Activated CD4-positive, alpha-beta T cell treated with anti-CD3 and anti-CD28 coated beads for 48 hours (primary cell): Measurements from ENCODE around the gene SYNPR.
"Not testable (repeated sequence)": the region's sequence is repeated elsewhere in the genome, so short reads cannot be mapped to it uniquely, and the experiment has no call there.

ENCODE experiments used
- DNase-seq: peaks from one replicate; pipeline ENCODE4 v3.0.0-alpha.2; 2020

SYNPR gene

GRCh38 chr3:63278171-63279004 is at the start of gene SYNPR:
TSS of gene SYNPR (plus strand) at chr3:63278308.
- DNase-seq, result no peak

GRCh38 chr3:63228677-63229076 is 49.4 kb upstream of the SYNPR start:
- peak; percentile 3 for DNase-seq

- DNase-seq, result no peak
Measured at GRCh38 chr3:63230146-63230545, 48.0 kb upstream of the SYNPR start.

- no peak for DNase-seq
Measured at GRCh38 chr3:63231643-63232042, 46.5 kb upstream of the SYNPR start.

- no peak for DNase-seq
Measured at GRCh38 chr3:63232764-63233396, 45.2 kb upstream of the SYNPR start.

GRCh38 chr3:63240381-63240902 is 37.7 kb upstream of the SYNPR start:
- DNase-seq, result no peak

- DNase-seq, result no peak
Measured at GRCh38 chr3:63242124-63242523, 36.0 kb upstream of the SYNPR start.

GRCh38 chr3:63244486-63244885 is 33.6 kb upstream of the SYNPR start:
- no peak for DNase-seq

- DNase-seq, result no peak
Measured at GRCh38 chr3:63245726-63246241, 32.3 kb upstream of the SYNPR start.

GRCh38 chr3:63248015-63248414 is 30.1 kb upstream of the SYNPR start:
- no peak for DNase-seq

- DNase-seq, result no peak
Measured at GRCh38 chr3:63251499-63251898, 26.6 kb upstream of the SYNPR start.

GRCh38 chr3:63255819-63256218 is 22.3 kb upstream of the SYNPR start:
- DNase-seq, result not testable (repeated sequence)

GRCh38 chr3:63264716-63265115 is 13.4 kb upstream of the SYNPR start:
- no peak for DNase-seq

- DNase-seq, result no peak
Measured at GRCh38 chr3:63274359-63274758, 3.7 kb upstream of the SYNPR start.

GRCh38 chr3:63279005-63279841 is 1.1 kb downstream of the SYNPR start:
- no peak for DNase-seq

GRCh38 chr3:63287610-63288009 is 9.5 kb downstream of the SYNPR start:
- DNase-seq, result no peak

GRCh38 chr3:63290686-63291085 is 12.6 kb downstream of the SYNPR start:
- no peak for DNase-seq

- DNase-seq, result no peak
Measured at GRCh38 chr3:63294332-63294731, 16.2 kb downstream of the SYNPR start.

GRCh38 chr3:63295356-63295755 is 17.2 kb downstream of the SYNPR start:
- no peak for DNase-seq

GRCh38 chr3:63295806-63296205 is 17.7 kb downstream of the SYNPR start:
- no peak for DNase-seq

GRCh38 chr3:63296249-63296648 is 18.1 kb downstream of the SYNPR start:
- DNase-seq, result no peak

GRCh38 chr3:63303238-63303637 is 25.1 kb downstream of the SYNPR start:
- no peak for DNase-seq

GRCh38 chr3:63304421-63304820 is 26.3 kb downstream of the SYNPR start:
- no peak for DNase-seq
